ENCODE results near the gene RSKR.

GRCh38 chr17:28613931-28614381 lies at the start of gene RSKR:
- TF ChIP-seq, protein P1, sequence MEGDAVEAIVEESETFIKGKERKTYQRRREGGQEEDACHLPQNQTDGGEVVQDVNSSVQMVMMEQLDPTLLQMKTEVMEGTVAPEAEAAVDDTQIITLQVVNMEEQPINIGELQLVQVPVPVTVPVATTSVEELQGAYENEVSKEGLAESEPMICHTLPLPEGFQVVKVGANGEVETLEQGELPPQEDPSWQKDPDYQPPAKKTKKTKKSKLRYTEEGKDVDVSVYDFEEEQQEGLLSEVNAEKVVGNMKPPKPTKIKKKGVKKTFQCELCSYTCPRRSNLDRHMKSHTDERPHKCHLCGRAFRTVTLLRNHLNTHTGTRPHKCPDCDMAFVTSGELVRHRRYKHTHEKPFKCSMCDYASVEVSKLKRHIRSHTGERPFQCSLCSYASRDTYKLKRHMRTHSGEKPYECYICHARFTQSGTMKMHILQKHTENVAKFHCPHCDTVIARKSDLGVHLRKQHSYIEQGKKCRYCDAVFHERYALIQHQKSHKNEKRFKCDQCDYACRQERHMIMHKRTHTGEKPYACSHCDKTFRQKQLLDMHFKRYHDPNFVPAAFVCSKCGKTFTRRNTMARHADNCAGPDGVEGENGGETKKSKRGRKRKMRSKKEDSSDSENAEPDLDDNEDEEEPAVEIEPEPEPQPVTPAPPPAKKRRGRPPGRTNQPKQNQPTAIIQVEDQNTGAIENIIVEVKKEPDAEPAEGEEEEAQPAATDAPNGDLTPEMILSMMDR (IDR thresholded peaks at IDR 0.05; ENCODE audit: low read length), result no peak
- TF ChIP-seq EZH2 (IDR thresholded peaks at IDR 0.05; ENCODE audit: borderline replicate concordance, low read length), result no peak
